Esophagus (tissue), 2 donors: ENCODE data around the gene GEN1. TPM values are rescaled to one million over a fixed set of nuclear protein-coding genes. Genes with fewer than 3 reads are reported as not detected.

ENCODE experiments used
- H3K27ac ChIP-seq, 2 donors: one replicate each; pipeline ENCODE4 v1.5.1; 2013; ENCODE audit warnings: low read depth in 2 of 2, mild to moderate bottlenecking in 2 of 2, inconsistent platforms in 1 of 2, low read length in 1 of 2, moderate library complexity in 1 of 2
- H3K27me3 ChIP-seq, 2 donors: one replicate each; pipeline ENCODE4 v1.6.1; 2013; ENCODE audit warnings: low read length in 2 of 2, control low read depth in 1 of 2, mild to moderate bottlenecking in 1 of 2; ENCODE audit not compliant: insufficient read depth in 2 of 2, control insufficient read depth in 1 of 2
- H3K36me3 ChIP-seq, 2 donors: one replicate each; pipeline ENCODE4 v1.6.1; 2013; ENCODE audit warnings: low read length in 1 of 2; ENCODE audit not compliant: control insufficient read depth in 2 of 2, insufficient read depth in 2 of 2
- H3K4me1 ChIP-seq, 2 donors: one replicate each; pipeline ENCODE4 v1.6.1; 2013; ENCODE audit warnings: low read length in 1 of 2; ENCODE audit not compliant: control insufficient read depth in 2 of 2, insufficient read depth in 2 of 2
- H3K4me3 ChIP-seq, 2 donors: one replicate each; pipeline ENCODE4 v1.5.1; 2013; ENCODE audit warnings: low read length in 2 of 2, mild to moderate bottlenecking in 2 of 2, low read depth in 1 of 2, moderate library complexity in 1 of 2
- H3K9me3 ChIP-seq, 2 donors: one replicate each; pipeline ENCODE4 v1.6.1; 2013; ENCODE audit warnings: mild to moderate bottlenecking in 2 of 2, low read depth in 1 of 2, low read length in 1 of 2, moderate library complexity in 1 of 2; ENCODE audit not compliant: control insufficient read depth in 2 of 2, insufficient read depth in 1 of 2
- WGBS, 2 donors: extraction: QIAGEN DNeasy Blood & Tissue Kit; methylation state at CpG; one replicate each; pipeline ENCODE4 v1.1.7; 2013; 5-methylcytosine and 5-hydroxymethylcytosine counted together
- polyA plus RNA-seq, 2 donors: library from polyadenylated mRNA; stranded (reverse); fragments of 200-250 nt; gene quantifications; one replicate each; pipeline ENCODE4 v1.2.3, GENCODE V29; 2013
- donor health status: healthy with polysubstance abuse.
- donor health status: Bipolar disorder and iron deficiency.

The GEN1 gene
- polyA plus RNA-seq, 2 donors: 3.3 to 11.1 TPM

DNA sequence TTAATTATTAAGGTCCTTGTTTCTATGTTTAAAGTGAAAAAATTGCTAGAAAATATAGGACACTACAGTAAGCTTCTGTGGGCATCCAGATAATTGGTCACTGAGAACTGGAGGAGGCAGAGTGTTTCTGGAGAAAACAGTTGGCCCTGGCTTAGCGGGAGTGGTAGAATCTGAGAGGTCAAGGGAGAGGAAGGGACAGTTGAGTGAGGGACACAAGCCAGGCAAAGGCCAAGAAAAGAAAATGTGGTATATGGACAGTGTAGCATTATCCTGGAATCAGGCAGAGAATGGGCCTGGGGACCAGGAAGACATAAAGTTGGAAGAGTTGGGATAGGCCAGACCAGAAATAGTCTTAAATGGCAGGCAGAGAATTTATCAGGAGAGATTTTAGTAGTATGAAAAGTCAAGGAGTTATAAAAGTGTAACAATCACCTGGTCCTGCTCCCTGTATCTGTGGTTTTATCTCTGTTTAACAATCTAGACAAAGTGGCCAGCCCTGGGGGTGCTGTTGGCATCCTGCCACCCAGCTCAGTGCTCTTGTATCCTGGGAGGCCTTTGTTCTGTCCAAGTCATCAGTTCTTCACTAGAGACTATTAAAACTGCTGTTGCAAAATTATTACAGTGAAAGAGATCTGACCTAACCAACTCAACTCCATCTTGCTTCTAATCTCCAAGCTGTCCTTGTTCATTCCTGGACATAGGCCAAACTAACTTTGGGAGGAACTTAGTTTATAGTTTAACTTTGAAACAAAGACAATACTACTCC lies 46.9 kb downstream of the GEN1 start:
- H3K4me1 ChIP-seq: peaks cover 0 to 1% of the 10 kb centered on the region in 2 donors

DNA sequence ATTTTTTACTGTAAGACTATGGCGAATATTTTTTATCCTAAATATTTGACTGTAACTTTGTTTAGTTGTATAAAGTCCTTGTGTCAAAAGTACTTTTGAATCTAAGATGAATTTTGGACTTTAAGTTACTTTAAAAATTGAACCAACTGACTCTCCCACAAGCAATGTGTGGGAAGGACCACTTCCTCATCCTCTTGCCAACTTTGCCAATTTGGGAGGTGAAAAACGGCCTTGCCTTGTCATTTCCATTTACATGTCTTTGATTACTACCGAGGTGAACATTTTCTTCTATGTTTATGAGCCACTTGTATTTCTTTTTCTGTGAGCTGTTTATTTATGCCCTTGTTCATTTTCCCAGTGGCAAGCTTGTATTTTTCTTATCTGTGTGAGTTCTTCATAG lies 49.6 kb downstream of the GEN1 start:
- H3K36me3 ChIP-seq: no peaks in the 10 kb centered on the region
- no peaks in the 10 kb centered on the region for H3K27me3 ChIP-seq
- H3K9me3 ChIP-seq: no peaks in the 10 kb centered on the region
- no peak overlapping the region for H3K4me3 ChIP-seq
- 40 to 47% methylated on average over 3 of the region's 3 CpGs for WGBS, 2 donors
- H3K4me1 ChIP-seq: peaks cover 0 to 2% of the 10 kb centered on the region in 2 donors
- no peak overlapping the region for H3K27ac ChIP-seq

More for the DNA sequence above, 46.9 kb downstream of the GEN1 start:
- no peak overlapping the region for H3K27ac ChIP-seq
- H3K4me3 ChIP-seq: no peak overlapping the region
- no peaks in the 10 kb centered on the region for H3K27me3 ChIP-seq
- no peaks in the 10 kb centered on the region for H3K9me3 ChIP-seq
- no peaks in the 10 kb centered on the region for H3K36me3 ChIP-seq
- WGBS, 2 donors: 92 to 96% methylated on average over 1 of the region's 1 CpG

DNA sequence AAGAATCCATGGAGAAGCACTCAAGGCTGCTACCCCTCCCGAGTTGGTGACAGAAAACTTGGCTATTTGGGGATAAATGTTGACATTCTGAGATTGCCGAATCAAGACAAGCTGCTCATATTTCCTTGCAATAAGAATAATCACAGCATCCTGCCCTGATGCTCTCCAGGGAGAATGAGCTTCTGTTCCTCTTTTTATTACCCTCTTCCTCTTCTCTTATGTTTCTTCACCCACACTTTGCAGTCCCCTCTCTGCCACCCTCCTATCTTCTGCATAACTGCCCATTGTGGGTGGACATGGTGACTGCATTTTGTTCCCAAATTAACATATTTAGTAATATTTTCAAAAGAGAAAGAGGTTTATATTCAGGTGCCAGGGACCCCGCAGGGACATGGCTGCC lies 50.4 kb downstream of the GEN1 start:
- H3K4me1 ChIP-seq: peaks cover 0 to 2% of the 10 kb centered on the region in 2 donors
- no peaks in the 10 kb centered on the region for H3K9me3 ChIP-seq
- no peaks in the 10 kb centered on the region for H3K27me3 ChIP-seq
- no peak overlapping the region for H3K4me3 ChIP-seq
- H3K27ac ChIP-seq: no peak overlapping the region
- 65 to 68% methylated on average over 3 of the region's 3 CpGs for WGBS, 2 donors
- H3K36me3 ChIP-seq: no peaks in the 10 kb centered on the region

DNA sequence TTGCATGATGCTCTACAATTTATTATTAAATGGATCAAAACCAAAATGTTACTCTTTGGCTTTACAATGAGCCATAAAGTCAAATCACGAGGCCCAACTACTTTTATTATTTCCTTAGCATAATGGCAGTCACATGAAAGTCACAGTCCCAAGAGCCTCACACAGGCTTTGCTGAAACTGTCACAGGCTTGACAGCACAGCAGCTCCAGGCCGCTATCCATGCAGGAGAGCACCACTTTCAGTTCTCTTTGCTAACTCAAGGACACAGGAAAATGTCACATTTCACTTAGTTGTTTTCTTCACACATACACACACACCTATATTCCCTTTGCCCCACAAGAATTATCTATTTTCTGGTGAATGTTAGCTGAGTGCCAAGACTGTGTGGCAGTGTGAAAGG lies 51.2 kb downstream of the GEN1 start:
- WGBS, 2 donors: 83% methylated on average over 2 of the region's 2 CpGs
- H3K9me3 ChIP-seq: no peaks in the 10 kb centered on the region
- H3K4me3 ChIP-seq: no peak overlapping the region
- peaks cover 0 to 2% of the 10 kb centered on the region in 2 donors for H3K4me1 ChIP-seq
- no peak overlapping the region for H3K27ac ChIP-seq
- no peaks in the 10 kb centered on the region for H3K36me3 ChIP-seq
- H3K27me3 ChIP-seq: no peaks in the 10 kb centered on the region

DNA sequence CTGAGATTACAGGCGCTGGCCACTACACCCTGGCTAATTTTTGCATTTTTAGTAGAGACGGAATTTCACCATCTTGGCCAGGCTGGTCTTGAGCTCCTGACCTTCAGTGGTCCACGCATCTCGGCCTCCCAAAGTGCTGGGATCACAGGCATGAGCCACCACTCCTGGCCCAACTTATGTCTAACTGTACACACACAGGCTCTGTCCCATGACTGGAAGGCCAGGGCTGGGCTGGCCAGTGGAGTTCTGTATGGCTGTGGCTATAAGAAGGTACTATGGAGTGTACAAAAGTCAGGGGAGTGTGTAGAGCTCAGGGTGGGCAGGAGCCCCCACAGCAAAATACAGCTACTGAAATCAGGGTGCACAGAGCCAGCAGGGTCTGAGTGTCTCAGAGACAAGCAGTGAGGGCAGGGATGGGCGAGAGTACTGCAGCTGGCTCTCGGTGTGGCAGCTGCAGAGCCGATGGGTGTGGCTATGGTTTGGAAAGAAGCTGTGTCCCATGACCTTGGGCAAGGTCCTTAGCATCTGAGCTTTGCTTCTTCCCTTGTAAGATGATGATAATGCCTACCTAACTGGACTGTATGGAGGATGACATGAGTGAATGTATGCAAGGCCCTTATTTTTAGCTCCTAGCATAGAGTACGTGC lies 51.9 kb downstream of the GEN1 start:
- Histone ChIP-seq H3K4me3 (no peak overlapping the region), H3K4me1 (peaks cover 0 to 2% of the 10 kb centered on the region in 2 donors), H3K27me3 (no peaks in the 10 kb centered on the region), H3K9me3 (no peaks in the 10 kb centered on the region), H3K27ac (no peak overlapping the region), H3K36me3 (no peaks in the 10 kb centered on the region)
- 76 to 90% methylated on average over 8 of the region's 8 CpGs for WGBS, 2 donors

DNA sequence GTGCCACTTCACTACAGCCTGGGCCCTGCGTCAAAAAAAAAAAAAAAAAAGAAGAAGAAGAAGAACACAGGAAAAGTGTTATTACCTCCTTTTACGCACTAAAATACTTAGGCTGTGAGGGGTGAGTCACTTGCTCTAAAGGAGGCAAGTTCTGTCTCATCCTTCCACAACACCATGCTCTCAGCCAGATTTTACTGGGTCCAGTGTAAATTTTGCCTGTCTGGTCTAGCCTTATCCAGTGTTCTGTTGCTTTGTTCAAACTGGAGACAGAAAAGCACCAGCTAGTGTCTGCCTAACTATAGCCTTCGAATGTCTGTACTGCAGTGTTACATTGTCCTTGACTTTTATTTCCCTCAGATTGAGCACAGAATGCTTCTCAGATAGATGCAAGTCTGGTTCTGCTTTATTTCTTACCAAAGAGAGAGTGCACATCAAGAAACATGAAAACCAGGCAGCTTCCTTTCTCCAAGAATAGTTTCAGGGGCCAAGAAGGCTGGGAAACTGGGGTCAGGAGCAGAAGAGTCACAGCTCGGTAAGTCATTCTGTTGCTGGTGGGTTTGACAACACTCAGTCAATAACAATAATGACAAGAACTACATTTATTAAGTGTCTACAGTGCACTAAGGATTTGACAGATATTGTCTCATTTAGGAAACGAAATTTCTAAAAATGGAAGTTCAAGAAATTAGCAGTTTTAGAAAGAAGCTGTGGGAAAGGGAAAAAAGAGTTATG lies 59.2 kb downstream of the GEN1 start:
- no peaks in the 10 kb centered on the region for H3K9me3 ChIP-seq
- peak overlapping the region; percentile 65 to 83 for H3K27ac ChIP-seq
- H3K4me1 ChIP-seq: peaks cover 0 to 6% of the 10 kb centered on the region in 2 donors
- WGBS, 2 donors: 36 to 57% methylated on average over 5 of the region's 5 CpGs
- no peaks in the 10 kb centered on the region for H3K36me3 ChIP-seq
- no peaks in the 10 kb centered on the region for H3K27me3 ChIP-seq
- no peak overlapping the region for H3K4me3 ChIP-seq

DNA sequence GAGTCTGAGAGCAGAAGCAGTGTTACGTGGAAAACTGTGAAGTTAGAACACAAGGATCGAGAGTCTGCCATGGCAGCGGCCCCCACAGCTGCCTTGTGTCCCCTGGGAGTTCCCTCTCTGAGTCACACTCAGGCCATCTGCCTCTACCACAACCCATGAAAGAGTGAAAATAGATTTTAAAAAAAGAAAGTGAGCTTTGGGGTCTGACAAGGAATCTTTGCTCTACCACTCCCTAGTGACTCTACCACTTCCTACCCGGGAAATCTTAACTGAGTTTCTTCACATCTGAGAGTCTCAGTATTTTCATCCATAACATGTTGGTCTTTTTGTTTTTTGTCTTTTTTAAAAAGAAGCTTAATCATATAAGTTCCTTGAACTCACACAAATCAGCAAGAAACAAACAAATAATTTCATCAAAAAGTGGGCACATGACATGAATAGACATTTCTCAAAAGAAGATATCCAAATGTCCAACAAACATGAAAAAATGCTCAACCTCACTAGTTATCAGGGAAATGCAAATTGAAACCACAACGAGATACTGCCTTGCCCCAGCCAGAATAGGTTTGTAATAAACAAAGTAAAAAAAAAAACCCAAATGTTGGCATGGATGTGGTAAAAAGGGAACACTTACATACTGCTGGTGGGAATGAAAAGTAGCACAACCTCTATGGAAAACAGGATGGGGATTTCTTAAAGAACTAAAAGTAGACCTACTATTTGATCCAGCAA lies 60.0 kb downstream of the GEN1 start:
- peaks cover 0 to 6% of the 10 kb centered on the region in 2 donors for H3K4me1 ChIP-seq
- no peaks in the 10 kb centered on the region for H3K27me3 ChIP-seq
- 47 to 56% methylated on average over 5 of the region's 5 CpGs for WGBS, 2 donors
- no peaks in the 10 kb centered on the region for H3K9me3 ChIP-seq
- H3K4me3 ChIP-seq: no peak overlapping the region
- H3K36me3 ChIP-seq: no peaks in the 10 kb centered on the region
- peak overlapping the region; percentile 65 to 83 for H3K27ac ChIP-seq

DNA sequence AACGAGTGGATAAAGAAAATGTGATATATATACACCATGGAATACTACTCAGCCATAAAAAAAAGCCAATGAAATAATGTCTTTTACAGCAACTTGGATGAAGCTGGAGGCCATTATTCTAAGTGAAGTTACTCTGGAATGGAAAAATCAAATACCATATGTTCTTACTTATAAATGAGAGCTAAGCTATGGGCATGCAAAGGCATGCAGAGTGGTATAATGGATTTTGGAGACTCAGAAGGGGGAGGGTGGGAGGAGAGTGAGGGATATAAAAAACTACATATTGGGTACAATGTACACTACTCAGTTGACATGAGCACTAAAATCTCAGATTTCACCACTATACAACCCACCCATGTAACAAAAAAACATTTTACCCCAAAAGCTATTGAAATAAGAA lies 60.7 kb downstream of the GEN1 start:
- peaks cover 0 to 6% of the 10 kb centered on the region in 2 donors for H3K4me1 ChIP-seq
- H3K27me3 ChIP-seq: no peaks in the 10 kb centered on the region
- H3K36me3 ChIP-seq: no peaks in the 10 kb centered on the region
- 47 to 60% methylated on average over 1 of the region's 1 CpG for WGBS, 2 donors
- peak overlapping the region in 1 of 2 donors; percentile 54 for H3K27ac ChIP-seq
- no peak overlapping the region for H3K4me3 ChIP-seq
- no peaks in the 10 kb centered on the region for H3K9me3 ChIP-seq

DNA sequence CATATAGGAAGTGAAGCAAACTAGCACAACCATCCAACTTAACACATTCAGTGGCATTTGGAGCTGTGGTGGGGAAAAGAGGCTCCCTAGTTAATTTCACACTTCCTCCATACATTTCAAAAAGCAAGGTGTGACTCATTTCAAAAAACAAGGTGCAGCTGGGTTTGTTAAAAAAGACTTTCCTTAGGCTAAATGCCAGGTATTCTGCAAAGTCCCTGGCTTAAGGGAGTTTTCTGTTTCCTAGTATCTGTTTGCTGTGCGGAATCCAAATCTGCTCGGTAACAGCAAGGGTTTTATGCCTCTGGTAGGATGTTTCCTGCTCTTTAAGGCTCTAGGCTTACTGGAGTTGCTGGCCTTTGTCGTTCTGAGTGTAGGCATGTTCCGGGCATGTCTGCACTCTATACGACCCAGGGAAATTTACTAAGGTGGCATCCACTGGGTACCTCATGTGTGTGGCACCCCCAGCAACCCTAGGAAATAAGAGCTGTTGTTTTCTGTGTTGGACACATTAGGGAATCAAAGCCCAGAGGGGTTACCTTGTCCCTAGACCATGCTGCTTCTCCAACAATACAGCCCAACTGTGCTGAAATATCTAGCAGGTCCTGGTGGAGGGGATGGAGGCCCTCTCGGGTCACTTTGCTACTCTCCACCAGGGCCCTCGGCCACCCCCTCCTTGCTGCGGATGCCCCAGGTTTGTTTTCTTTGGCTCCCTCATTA lies 61.7 kb downstream of the GEN1 start:
- no peak overlapping the region for H3K4me3 ChIP-seq
- no peaks in the 10 kb centered on the region for H3K36me3 ChIP-seq
- peak overlapping the region; percentile 71 to 79 for H3K27ac ChIP-seq
- WGBS, 2 donors: 44 to 63% methylated on average over 8 of the region's 8 CpGs
- H3K4me1 ChIP-seq: peaks cover 0 to 6% of the 10 kb centered on the region in 2 donors
- no peaks in the 10 kb centered on the region for H3K27me3 ChIP-seq
- no peaks in the 10 kb centered on the region for H3K9me3 ChIP-seq
